DND-41 (cell line): ENCODE measurements around the gene ACP5.

Experiments used
- CTCF ChIP-seq: IDR thresholded peaks from 2 replicates; pipeline ENCODE4 v1.5.1; 2012; ENCODE audit warnings: borderline replicate concordance, low read length, moderate library complexity, mild to moderate bottlenecking; ENCODE audit not compliant: poor library complexity, severe bottlenecking; ENCODE audit errors: extremely low read depth
- EZH2 ChIP-seq: IDR thresholded peaks from 3 replicates; pipeline ENCODE4 v1.6.1; 2012; ENCODE audit warnings: borderline replicate concordance, low read depth, mild to moderate bottlenecking, moderate library complexity, low read length, inconsistent platforms; ENCODE audit not compliant: severe bottlenecking

GRCh38 chr19:11576227-11576626 is 1.2 kb downstream of the ACP5 start:
- TF ChIP-seq CTCF: no peak
- TF ChIP-seq EZH2: no peak
